SJSA1 (cell line): Measurements from ENCODE around the gene NR1H2. TPM values are rescaled to one million over a fixed set of nuclear protein-coding genes. Genes with fewer than 3 reads are reported as not detected.
A peak's percentile ranks its signal among the peaks of the same experiment; 100 is the strongest.

ENCODE experiments used
- DNase-seq, 2 experiments: peaks; one replicate each; pipeline ENCODE4 v3.0.0-alpha.2; 2015 to 2020; ENCODE audit warnings: low spot score in 2 of 2, low read depth in 1 of 2
- H3K27ac ChIP-seq: fragments of 250-450 bp; sonication (Bioruptor Pico); 2 replicates; pipeline ENCODE4 v1.5.1; 2020; ENCODE audit warnings: mild to moderate bottlenecking, moderate library complexity
- H3K27me3 ChIP-seq: fragments of 250-450 bp; sonication (Bioruptor Pico); replicated peaks from 2 replicates; pipeline ENCODE4 v1.5.1; 2020; ENCODE audit warnings: mild to moderate bottlenecking, moderate library complexity
- H3K36me3 ChIP-seq: fragments of 250-450 bp; sonication (Bioruptor Pico); 2 replicates; pipeline ENCODE4 v1.5.1; 2020; ENCODE audit warnings: mild to moderate bottlenecking
- H3K4me1 ChIP-seq: fragments of 250-450 bp; sonication (Bioruptor Pico); replicated peaks from 2 replicates; pipeline ENCODE4 v1.6.1; 2021; ENCODE audit warnings: mild to moderate bottlenecking
- H3K4me3 ChIP-seq: fragments of 250-450 bp; sonication (Bioruptor Pico); 2 replicates; pipeline ENCODE4 v1.5.1; 2020; ENCODE audit warnings: mild to moderate bottlenecking
- H3K9me3 ChIP-seq: fragments of 250-450 bp; sonication (Bioruptor Pico); replicated peaks from 2 replicates; pipeline ENCODE4 v1.5.1; 2020; ENCODE audit warnings: mild to moderate bottlenecking
- total RNA-seq: library from RNA; depleted of rRNA; stranded (reverse); fragments of >200 nt; shearing (Covaris generic); gene quantifications from 2 replicates; pipeline ENCODE4 v1.2.3, GENCODE V29; 2014

The NR1H2 gene
- total RNA-seq, 1 experiment from 2014 or later: 45.5 TPM

DNA sequence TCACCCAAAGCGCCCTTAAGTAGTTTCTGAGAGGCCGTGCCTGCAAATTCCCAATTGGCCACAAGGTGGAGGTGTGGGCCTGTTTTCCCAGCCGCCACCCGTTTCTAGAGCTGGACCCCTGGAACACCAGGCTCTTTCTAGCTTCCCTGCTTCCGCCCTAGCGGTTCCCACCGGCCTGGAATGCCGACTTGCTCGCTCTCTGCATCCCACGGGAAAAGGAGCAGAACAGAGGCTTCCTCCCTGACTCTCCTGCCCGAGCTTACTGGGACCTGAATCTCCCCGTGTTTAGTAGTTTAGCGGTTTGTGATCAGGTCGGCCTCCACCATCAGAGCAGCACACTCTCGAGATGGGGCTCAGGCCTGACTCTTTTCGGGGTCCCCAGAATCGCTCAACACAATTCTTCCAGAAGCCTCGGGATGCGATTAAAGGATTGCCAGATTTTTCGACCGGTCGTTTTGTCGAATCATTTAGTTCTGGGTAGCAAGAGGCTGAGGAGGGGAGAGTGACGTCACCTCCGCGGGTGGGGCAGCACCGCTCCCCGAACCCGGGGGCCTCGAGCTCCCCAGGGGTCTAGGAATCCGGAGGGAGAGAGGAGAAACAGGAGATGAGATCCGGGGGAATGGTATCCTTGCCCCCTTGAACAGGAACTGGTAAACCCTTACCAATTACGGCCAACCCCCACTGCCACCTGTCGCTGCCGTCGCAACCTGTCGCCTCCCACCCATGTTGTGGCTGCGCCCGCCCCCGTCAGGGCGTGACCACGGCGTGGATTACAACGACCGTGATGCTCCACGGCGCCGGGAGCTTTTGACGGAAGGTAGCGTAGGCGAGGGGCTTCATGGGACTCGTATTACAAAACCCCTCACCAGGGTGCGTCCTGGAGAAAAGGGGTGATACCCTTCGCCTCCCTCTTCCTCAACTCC is 18.8 kb upstream of the NR1H2 start:
- no peaks in the 10 kb centered on the region for H3K4me1 ChIP-seq
- H3K4me3 ChIP-seq: no peak overlapping the region
- H3K27ac ChIP-seq: no peak overlapping the region
- peaks cover 7% of the 10 kb centered on the region; the same call in 1 of the 2 replicates for H3K27me3 ChIP-seq
- no peaks in the 10 kb centered on the region; the same call in 1 of the 2 replicates for H3K9me3 ChIP-seq
- H3K36me3 ChIP-seq: no peaks in the 10 kb centered on the region
- peak in 1 of 2 experiments; percentile 27 for DNase-seq

DNA sequence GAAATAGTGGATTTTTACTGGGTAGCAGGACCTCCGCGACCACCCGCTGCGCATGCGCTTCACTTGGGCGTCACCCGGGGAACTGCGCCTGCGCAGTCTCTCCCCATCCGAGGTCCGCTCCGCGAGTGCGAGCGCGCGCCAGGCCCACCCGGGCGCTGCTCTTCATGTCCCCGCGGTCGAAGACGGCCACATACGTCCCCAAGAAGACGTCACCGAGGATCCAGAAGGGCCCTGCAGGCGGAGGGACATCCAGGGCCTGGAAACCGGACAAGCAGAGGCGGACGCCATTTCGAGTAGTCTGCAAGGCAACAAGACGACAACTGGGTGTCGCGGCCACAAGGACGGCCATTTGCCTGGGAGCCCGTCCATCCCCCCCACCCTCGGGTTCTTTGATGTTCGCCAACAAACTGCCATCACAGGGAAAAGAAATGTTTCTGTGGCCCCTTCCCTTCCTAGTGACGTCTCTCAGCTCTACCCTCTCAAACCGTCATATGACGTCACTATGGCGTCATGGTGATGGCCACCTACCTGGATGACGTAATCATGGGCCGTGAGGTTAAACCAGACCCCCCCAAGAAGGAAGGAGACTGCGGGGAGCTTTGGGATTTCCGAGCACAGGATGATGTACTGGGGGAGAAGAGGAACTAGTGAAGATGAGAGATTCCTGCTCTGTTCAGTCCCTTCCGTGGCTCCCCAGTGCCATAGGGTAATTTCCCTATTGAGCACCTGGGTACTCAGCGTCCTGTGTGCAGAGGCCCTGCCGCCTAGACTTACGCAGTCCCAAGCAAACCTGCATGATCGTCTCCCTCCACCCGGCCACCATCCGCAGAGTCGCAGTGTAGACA is 17.6 kb upstream of the NR1H2 start:
- Histone ChIP-seq H3K4me1 (no peaks in the 10 kb centered on the region), H3K4me3 (no peak overlapping the region), H3K36me3 (no peaks in the 10 kb centered on the region), H3K27ac (no peak overlapping the region), H3K9me3 (no peaks in the 10 kb centered on the region; the same call in 1 of the 2 replicates), H3K27me3 (peaks cover 3% of the 10 kb centered on the region; the same call in 1 of the 2 replicates)
- no peak for DNase-seq

DNA sequence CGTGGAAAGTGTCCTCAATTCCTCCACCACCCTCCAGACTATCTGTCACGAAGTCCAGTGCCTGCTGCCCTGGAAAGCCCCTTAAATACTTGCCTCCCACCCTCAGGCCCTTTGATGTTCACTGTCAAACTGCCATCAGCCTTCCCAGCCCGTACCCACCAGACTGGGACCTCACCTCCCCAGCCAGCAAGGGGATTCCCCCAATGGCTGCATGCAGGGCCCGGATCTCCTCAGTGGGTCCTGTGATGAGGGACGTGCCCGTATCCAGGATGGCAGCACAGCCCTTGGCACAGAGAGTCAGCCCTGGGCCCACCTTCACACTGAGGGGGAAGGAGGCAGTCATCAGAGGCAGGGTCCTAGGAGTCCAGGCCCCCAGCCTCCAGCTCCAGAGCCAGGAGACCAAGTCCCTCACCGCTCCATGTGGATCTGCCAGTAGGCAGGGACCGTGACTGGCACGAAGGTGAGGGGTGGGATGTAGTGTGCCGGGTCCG is 16.9 kb upstream of the NR1H2 start:
- no peak for DNase-seq
- Histone ChIP-seq H3K4me1 (no peaks in the 10 kb centered on the region), H3K27ac (no peak overlapping the region)

DNA sequence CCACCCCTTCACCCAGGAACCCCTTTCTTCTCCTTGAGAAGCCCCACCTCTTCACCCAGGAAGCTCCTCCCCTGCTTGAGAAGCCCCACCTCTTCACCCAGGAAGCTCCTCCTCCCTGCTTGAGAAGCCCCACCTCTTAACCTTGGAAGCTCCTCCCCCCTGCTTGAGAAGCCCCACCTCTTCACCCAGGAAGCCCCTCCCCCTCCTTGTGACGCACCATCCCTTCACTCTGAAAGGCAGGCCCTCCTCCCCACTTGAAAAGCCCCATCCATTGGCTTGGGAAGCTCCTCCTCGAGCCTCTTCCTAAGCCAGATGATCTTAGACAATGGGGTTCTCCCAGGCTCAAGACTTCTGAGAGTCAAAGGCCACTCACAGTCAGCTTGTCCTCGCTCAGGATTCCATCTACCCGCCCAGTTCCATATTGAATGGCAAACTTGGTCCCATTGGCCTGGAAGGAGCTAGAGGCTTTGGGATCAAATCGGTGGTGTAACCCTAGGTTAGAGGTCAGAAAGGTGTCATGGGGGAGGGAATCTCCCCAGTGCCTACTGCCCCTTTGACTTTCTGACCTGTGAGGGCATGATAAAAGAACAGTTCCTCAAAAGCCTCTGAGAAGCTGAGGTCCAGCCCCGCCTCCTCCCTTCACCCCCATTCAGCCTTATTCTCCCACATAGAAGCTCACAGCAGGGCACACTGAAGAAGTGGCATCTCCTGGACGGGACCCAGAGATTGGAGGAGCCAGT is 14.8 kb upstream of the NR1H2 start:
- no peak overlapping the region for H3K4me3 ChIP-seq
- no peaks in the 10 kb centered on the region; the same call in 1 of the 2 replicates for H3K27me3 ChIP-seq
- H3K27ac ChIP-seq: no peak overlapping the region
- H3K9me3 ChIP-seq: no peaks in the 10 kb centered on the region; the same call in 1 of the 2 replicates
- H3K36me3 ChIP-seq: no peaks in the 10 kb centered on the region
- no peaks in the 10 kb centered on the region for H3K4me1 ChIP-seq
- DNase-seq: no peak

More for the DNA sequence above, 16.9 kb upstream of the NR1H2 start:
- peaks cover 3% of the 10 kb centered on the region; the same call in 1 of the 2 replicates for H3K27me3 ChIP-seq
- no peaks in the 10 kb centered on the region for H3K36me3 ChIP-seq
- H3K9me3 ChIP-seq: no peaks in the 10 kb centered on the region; the same call in 1 of the 2 replicates
- H3K4me3 ChIP-seq: no peak overlapping the region

DNA sequence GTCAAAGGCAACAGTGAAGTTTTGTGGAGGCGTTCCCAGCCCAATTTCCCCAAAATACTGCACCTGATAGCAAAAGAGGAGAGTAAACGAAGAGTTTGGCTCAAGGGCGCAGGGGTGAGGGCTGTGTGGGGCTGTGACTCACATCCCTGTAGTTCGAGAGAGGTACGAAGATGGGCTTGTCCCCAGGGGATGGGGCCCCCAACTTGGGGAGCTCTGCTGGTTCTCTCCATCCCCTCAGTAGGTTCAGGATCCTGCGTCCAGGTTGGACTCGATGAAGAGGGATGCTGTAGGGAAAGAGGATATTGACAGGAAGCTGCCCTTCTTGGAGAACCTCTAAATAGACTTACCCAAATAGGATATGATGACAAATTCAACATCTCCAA is 14.2 kb upstream of the NR1H2 start:
- H3K27ac ChIP-seq: no peak overlapping the region
- DNase-seq: no peak
- no peak overlapping the region for H3K4me3 ChIP-seq

DNA sequence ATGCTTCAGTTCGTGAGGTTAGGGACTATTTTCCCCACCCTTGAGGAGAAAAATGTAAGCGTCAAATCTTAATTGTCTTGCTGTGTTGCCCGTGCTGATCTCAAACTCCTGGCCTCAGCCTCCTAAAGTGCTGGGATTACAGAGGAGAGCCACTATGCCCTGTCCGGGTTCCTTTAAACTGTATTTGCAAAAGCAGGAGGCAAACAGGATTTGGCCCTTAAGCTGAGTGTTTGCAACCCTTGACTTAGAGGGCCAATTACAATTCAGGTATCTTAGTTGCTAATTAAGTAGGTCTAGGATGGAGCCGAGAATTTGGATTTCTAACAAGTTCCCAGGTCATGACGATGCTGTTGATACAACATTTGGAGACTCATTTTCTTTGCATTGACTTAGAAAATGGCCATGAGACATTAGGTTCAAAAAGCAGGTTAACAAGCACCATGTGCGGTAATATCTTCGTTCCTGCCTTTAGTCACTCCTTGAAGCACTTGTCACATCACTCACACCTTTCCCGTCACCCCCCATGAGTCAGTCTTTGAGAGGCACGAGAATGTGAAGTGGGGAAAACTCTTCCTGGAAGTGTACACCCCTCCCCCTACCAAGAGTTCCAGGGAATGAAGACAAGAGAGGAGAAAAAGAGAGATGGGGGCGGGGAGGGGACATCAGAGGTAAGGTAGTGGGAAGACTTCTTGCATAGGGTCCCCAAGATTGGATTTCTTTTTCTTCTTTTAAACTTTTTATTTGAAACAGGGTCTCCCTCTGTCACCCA is 13.4 kb upstream of the NR1H2 start:
- no peak overlapping the region for H3K27ac ChIP-seq
- no peaks in the 10 kb centered on the region; the same call in 1 of the 2 replicates for H3K27me3 ChIP-seq
- no peaks in the 10 kb centered on the region; the same call in 1 of the 2 replicates for H3K9me3 ChIP-seq
- no peak for DNase-seq
- H3K36me3 ChIP-seq: no peaks in the 10 kb centered on the region
- H3K4me3 ChIP-seq: no peak overlapping the region
- no peaks in the 10 kb centered on the region for H3K4me1 ChIP-seq

More for the DNA sequence above, 14.2 kb upstream of the NR1H2 start:
- H3K4me1 ChIP-seq: no peaks in the 10 kb centered on the region
- no peaks in the 10 kb centered on the region for H3K36me3 ChIP-seq
- H3K9me3 ChIP-seq: no peaks in the 10 kb centered on the region; the same call in 1 of the 2 replicates
- no peaks in the 10 kb centered on the region; the same call in 1 of the 2 replicates for H3K27me3 ChIP-seq

DNA sequence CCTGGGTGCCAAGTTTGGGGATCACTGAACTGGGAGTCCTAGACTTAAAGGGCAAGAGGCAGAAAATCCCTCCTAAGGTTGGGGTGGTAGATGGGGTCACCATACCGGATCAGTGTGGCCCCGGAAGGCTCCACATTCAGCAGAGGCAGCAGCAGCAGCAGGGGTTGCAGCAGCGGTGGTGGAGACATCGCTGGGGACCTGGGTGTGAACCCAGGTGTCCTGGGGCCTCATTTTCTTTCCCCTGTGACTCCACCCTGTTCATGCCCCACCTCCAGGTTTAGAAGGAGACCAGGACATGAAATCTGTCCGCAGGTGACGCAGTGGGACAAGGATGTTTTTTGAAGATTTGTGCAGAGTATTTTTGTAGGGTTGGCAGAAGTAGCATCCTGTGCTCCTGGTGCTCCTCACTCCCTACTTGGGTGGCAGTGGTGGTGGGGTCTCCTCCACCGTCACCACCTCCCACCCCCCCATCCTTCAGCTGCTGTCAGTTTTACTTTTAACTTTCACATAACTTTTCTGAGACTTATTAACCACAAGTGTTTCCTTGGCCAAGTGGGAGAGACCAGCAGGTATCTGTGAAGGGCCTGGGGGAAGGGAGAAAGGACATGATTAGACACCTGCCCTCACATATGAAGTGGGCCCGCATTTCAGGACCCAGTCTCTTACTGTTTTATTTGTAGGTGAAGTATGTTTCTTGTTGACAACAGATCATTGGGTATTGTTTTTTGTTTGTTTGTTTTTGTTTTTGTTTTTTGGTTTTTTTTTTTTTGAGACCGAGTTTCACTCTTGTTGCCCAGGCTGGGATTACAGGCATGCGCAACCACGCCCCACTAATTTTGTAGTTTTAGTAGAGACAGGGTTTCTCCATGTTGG is 10.6 kb upstream of the NR1H2 start, which contains the start of gene NAPSA:
TSS of gene NAPSA (minus strand) at position 206 of the 873 bp plus-strand sequence. CDS start at position 188, 18 bp downstream.
- no peak within 1 kb of the TSS for H3K27ac ChIP-seq

DNA sequence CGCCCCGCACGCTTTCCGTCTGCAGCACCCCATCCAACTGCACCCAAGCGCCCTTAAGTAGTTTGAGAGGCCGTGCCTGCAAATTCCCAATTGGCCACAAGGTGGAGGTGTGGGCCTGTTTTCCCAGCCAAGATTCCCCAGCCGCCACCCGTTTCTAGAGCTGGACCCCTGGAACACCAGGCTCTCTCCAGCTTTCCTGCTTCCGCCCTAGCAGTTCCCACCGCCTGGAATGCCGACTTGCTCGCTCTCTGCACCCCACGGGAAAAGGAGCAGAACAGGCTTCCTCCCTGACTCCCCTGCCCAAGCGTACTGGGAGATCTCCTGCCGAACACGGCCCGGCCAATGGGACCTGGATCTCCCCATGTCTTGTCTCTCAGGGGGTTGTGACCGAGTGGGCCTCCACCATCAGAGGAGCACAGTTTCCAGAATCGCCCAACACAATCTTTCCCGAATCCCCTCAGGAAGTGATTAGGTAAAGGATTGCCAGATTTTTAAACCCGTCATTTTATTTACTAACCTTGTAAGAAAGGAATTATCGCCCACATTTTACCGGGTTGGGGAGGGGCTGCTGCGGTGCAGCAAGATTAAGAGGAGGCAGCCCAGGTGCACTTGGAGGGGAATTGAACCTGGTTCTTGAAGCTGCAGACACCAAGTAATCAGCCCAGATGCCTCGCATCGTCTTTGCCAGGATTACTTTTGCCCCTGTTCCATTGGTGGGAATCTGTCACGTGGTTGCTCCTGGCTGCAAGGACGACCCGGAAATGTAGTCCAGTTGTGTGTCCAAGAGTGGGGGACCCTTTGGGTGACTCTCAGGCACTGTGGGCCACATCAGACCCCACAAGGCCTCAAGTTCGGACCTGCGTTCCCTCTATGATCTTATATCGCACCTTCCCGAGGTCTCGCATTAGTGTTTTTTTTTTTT is 7.3 kb upstream of the NR1H2 start:
- peak; percentile 75 to 82 for DNase-seq
- Histone ChIP-seq H3K9me3 (no peaks in the 10 kb centered on the region), H3K27ac (no peak overlapping the region), H3K36me3 (no peaks in the 10 kb centered on the region), H3K4me3 (peak overlapping the region; percentile 42), H3K4me1 (peaks cover 10% of the 10 kb centered on the region), H3K27me3 (no peaks in the 10 kb centered on the region)

More for the DNA sequence above, 10.6 kb upstream of the NR1H2 start, which contains the start of gene NAPSA:
- Histone ChIP-seq H3K36me3 (no peaks in the 10 kb centered on the region), H3K4me1 (peaks cover 10% of the 10 kb centered on the region), H3K27me3 (no peaks in the 10 kb centered on the region), H3K4me3 (no peak within 1 kb of the TSS), H3K9me3 (no peaks in the 10 kb centered on the region)
- DNase-seq: no peak

DNA sequence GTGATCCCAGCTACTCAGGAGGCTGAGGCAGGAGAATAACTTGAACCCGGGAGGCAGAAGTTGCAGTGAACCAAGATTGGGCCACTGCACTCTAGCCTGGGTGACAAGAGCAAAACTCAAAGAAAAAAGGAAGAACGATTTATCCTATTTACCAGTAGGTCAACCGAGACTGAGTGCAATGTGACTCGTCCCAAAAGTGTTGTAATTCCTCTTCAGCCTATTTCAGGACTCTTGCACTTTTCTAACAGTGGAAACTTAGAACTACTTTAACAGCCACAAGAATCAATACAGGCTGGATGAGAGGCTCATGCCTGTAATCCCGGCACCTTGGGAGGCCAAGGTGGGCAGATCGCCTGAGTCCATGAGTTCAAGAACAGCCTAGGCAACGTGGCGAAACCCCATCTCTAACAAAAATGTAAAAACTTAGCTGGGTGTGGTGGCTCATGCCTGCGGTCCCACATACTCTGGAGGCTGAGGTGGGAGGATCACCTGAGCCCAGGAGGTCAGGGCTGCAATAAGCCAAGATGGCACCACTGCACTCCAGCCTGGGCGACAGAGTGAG is 4.3 kb upstream of the NR1H2 start:
- Histone ChIP-seq H3K4me1 (peaks cover 13% of the 10 kb centered on the region), H3K9me3 (no peaks in the 10 kb centered on the region), H3K4me3 (no peak overlapping the region), H3K27ac (no peak overlapping the region), H3K36me3 (peaks cover 3% of the 10 kb centered on the region; the same call in 1 of the 2 replicates), H3K27me3 (no peaks in the 10 kb centered on the region)
- DNase-seq: no peak

DNA sequence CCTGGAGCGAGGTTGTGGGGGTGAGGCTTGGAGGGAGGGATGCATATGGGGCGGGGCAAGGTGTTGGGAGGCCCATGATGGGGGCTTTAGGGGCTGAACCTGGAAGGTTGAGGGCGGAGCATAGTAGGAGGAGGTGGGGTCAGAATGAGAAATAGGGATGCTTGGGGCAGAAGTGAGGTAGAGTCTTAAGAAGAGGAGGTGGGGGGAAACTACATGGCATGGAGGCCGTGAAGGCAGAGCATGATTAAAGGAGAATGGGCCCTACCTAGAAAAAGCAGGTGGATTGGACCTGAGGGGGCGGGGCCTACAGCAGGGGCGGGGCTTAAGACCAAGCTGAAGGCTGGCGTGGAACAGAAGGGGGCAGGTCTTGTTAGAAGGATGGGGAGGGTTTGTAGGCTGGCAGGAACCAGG is 799 bp downstream of the NR1H2 start:
- Histone ChIP-seq H3K4me1 (0 out of 2 replicates have a peak, but pooled peaks cover 3% of the 10 kb centered on the region), H3K36me3 (peaks cover 45% of the 10 kb centered on the region), H3K9me3 (no peaks in the 10 kb centered on the region), H3K4me3 (no peak overlapping the region), H3K27ac (no peak overlapping the region), H3K27me3 (no peaks in the 10 kb centered on the region)
- DNase-seq: no peak
